Activated CD4-positive, alpha-beta memory T cell treated with anti-CD3 and anti-CD28 coated beads, Interleukin-2, amount 10 ng/mL, durations not matched to agents 7 days and 5 days (primary cell): ENCODE measurements around the gene ATP9B. TPM values are rescaled to one million over a fixed set of nuclear protein-coding genes. Genes with fewer than 3 reads are reported as not detected.
"Not testable (repeated sequence)": the region's sequence is repeated elsewhere in the genome, so short reads cannot be mapped to it uniquely, and the experiment has no call there.

Source experiments
- CTCF ChIA-PET: fragments of 350-600 bp; sonication (Branson Sonifier 250); formaldehyde crosslinking; loops from one replicate; lab custom pipeline; 2021; ENCODE audit warnings: antibody characterized with exemption, inconsistent platforms; lab: Charles Lee
- POLR2A ChIA-PET: fragments of 350-600 bp; sonication (Branson Sonifier 250); formaldehyde crosslinking; loops from one replicate; lab custom pipeline; 2021; ENCODE audit warnings: antibody characterized with exemption; lab: Charles Lee
- DNase-seq: peaks from one replicate; pipeline ENCODE4 v3.0.0-alpha.2; 2020
- H3K27ac Mint-ChIP-seq: one replicate; pipeline ENCODE4 v1.8.0; 2021; ENCODE audit warnings: mild to moderate bottlenecking, mixed read lengths
- H3K27me3 Mint-ChIP-seq: one replicate; pipeline ENCODE4 v1.8.0; 2021; ENCODE audit warnings: mixed read lengths
- H3K36me3 Mint-ChIP-seq: one replicate; pipeline ENCODE4 v1.8.0; 2021; ENCODE audit warnings: low read depth, mixed read lengths
- H3K4me1 Mint-ChIP-seq: one replicate; pipeline ENCODE4 v1.8.0; 2021; ENCODE audit warnings: mixed read lengths
- H3K4me3 Mint-ChIP-seq: one replicate; pipeline ENCODE4 v1.8.0; 2021; ENCODE audit warnings: mild to moderate bottlenecking, mixed read lengths
- H3K9me3 Mint-ChIP-seq: one replicate; pipeline ENCODE4 v1.8.0; 2021; ENCODE audit warnings: mixed read lengths
- total RNA-seq, 2 experiments: library from RNA; stranded (reverse); gene quantifications; one replicate each; pipeline ENCODE4 v1.2.3, GENCODE V29; 2021

ATP9B gene
- total RNA-seq, 2 experiments from 2014 or later: 25.7 to 27.2 TPM

DNA sequence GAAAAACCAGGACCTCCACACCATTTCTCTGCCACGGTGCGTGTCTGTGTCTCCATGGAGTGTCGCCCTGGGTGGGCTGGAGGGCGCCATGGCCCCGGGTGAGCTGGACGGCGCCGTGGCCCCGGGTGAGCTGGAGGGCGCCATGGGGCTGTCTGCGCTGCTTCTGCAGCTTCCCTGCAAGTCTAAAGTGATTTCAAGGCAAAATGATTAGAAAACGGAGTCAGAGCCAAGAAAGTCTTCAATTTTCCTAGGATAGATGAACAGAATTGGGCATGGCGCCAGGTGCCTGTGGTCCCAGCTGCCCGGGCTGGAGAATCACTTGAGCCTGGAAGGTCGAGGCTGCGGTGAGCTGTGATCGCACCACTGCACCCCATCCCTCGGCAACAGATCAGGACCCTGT, 298.8 kb downstream of the ATP9B start:
- POLR2A ChIA-PET: interaction anchor here (0.8 kb wide), 1 partner anchor 24 kb away, joined by 3 read pairs; no protein-coding TSS in a partner anchor
- peaks cover 10% of the 10 kb centered on the region for H3K36me3 Mint-ChIP-seq
- CTCF ChIA-PET: interaction anchor here (0.8 to 1.6 kb wide), 2 partner anchors 10 to 12 kb away, joined by 3 to 6 read pairs; no protein-coding TSS in a partner anchor
- no peaks in the 10 kb centered on the region for H3K27me3 Mint-ChIP-seq
- no peak for DNase-seq
- H3K4me3 Mint-ChIP-seq: no peak overlapping the region
- no peaks in the 10 kb centered on the region for H3K9me3 Mint-ChIP-seq
- H3K27ac Mint-ChIP-seq: no peak overlapping the region
- H3K4me1 Mint-ChIP-seq: peaks cover 18% of the 10 kb centered on the region

DNA sequence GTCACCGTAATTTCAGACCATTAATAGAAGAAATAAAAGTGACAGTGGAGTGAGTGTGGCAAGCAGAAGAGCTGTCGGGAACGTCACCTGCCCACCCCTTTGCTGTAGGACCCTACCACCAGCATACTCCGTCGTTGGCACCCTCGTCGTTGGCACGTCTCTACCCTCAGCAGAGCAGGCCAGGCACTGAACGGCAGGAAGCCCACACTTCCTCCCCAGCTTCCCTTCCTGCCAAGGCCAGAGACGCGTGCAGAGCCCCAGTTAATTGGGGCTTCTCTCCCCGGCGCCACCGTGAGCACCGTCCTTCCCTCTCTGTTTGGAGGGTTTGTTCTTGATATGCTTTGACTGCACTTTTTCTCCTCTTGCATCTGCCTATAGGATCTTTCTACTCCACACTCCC, 299.5 kb downstream of the ATP9B start:
- Mint-ChIP-seq H3K9me3 (no peaks in the 10 kb centered on the region), H3K27ac (no peak overlapping the region), H3K4me1 (peaks cover 18% of the 10 kb centered on the region), H3K36me3 (peaks cover 6% of the 10 kb centered on the region), H3K27me3 (no peaks in the 10 kb centered on the region), H3K4me3 (no peak overlapping the region)
- ChIA-PET CTCF (interaction anchor here (0.8 to 1.6 kb wide), 2 partner anchors 9 to 11 kb away, joined by 3 to 6 read pairs; no protein-coding TSS in a partner anchor), POLR2A (interaction anchor here (0.8 kb wide), 1 partner anchor 23 kb away, joined by 3 read pairs; no protein-coding TSS in a partner anchor)
- no peak for DNase-seq

DNA sequence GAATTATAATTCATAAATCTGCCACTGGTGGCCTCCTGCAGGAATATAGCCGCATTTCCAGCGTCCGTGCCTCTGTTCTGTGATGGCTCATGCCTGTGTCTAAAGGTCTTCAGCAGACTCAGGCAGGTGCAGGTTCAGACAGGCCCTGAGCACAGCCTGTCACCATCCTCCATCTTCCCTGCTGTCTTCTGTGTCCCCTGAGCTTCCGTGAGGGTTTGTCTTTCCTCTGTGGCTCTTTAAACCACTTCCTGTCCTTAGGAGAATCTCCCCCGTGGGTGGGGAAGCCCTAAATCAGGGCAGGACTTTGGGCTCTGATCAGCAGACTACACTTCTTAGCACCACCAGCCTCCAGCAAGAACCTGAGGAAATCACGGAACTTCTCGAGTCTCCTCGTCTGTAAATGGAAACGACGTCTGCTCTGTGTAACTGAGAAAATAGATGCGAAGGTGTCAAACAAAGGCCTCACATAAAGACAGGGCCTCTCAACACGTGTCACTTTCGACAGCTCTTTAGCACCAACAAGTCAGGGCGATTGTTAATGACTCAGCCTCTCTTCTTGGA, 302.4 kb downstream of the ATP9B start:
- CTCF ChIA-PET: no interaction called here
- Mint-ChIP-seq H3K36me3 (peaks cover 6% of the 10 kb centered on the region), H3K9me3 (no peaks in the 10 kb centered on the region), H3K27me3 (no peaks in the 10 kb centered on the region), H3K4me3 (no peak overlapping the region), H3K27ac (peak overlapping the region; percentile 53), H3K4me1 (peaks cover 18% of the 10 kb centered on the region)
- POLR2A ChIA-PET: no interaction called here
- DNase-seq: no peak

DNA sequence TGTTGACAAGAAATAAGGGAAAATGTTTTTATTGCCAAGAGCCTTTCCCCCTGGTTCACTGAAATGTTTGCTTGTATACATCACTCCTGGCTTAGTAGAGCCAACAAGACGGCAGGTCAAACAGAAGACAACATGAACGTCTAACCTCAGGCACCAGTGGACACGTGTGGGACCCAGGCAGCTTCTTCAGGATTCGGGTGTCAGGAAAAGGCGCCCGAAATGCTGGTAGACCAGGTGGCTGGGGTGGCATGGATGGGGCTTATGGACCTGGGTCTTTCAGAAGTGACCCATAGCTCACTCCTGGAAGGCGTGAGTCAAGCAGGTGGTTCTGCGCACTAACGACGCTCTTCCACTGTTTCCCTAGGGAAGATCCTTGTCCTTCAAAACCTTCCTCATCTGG, 303.3 kb downstream of the ATP9B start:
- Mint-ChIP-seq H3K27ac (no peak overlapping the region), H3K9me3 (no peaks in the 10 kb centered on the region), H3K4me3 (no peak overlapping the region), H3K36me3 (peaks cover 6% of the 10 kb centered on the region), H3K4me1 (peaks cover 18% of the 10 kb centered on the region), H3K27me3 (no peaks in the 10 kb centered on the region)
- CTCF ChIA-PET: no interaction called here
- DNase-seq: no peak
- POLR2A ChIA-PET: no interaction called here

DNA sequence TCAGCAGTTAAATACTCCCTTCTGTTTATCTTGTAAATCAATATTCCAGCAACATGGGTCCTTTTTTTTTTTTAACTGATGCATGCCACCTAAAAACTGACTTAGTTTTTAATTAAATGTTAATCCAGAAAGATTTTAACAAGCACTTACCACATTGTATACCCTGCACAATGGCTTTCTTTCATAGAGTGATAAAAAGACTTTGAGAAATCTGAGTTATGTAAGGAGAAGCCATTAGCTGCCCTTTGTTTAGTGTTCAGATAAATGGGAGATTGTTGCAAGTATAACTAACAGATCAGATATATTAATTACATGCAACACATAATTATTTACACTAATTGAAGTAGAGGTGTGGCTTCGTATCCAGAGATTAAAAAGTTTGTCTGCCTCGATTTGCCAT, 303.8 kb downstream of the ATP9B start:
- Mint-ChIP-seq H3K9me3 (no peaks in the 10 kb centered on the region), H3K4me3 (no peak overlapping the region), H3K36me3 (peaks cover 7% of the 10 kb centered on the region), H3K27ac (no peak overlapping the region), H3K27me3 (no peaks in the 10 kb centered on the region), H3K4me1 (peaks cover 19% of the 10 kb centered on the region)
- ChIA-PET POLR2A (no interaction called here), CTCF (no interaction called here)
- no peak for DNase-seq

DNA sequence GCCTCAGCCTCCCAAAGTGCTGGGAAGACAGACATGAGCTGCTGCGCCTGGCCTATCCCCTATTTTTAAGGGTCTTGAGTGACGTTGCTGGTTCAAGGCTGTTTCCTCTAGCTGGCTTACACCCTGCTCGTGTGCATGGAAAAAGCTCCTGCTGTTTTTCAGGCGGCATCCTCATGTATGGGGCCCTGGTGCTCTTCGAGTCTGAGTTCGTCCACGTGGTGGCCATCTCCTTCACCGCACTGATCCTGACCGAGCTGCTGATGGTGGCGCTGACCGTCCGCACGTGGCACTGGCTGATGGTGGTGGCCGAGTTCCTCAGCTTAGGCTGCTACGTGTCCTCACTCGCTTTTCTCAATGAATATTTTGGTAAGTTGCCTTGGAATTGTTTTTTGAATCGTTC, 304.5 kb downstream of the ATP9B start:
- no peak overlapping the region for H3K27ac Mint-ChIP-seq
- H3K36me3 Mint-ChIP-seq: peaks cover 9% of the 10 kb centered on the region
- H3K27me3 Mint-ChIP-seq: no peaks in the 10 kb centered on the region
- H3K4me1 Mint-ChIP-seq: peaks cover 19% of the 10 kb centered on the region
- H3K9me3 Mint-ChIP-seq: no peaks in the 10 kb centered on the region
- CTCF ChIA-PET: no interaction called here
- no peak overlapping the region for H3K4me3 Mint-ChIP-seq
- POLR2A ChIA-PET: no interaction called here
- no peak for DNase-seq

DNA sequence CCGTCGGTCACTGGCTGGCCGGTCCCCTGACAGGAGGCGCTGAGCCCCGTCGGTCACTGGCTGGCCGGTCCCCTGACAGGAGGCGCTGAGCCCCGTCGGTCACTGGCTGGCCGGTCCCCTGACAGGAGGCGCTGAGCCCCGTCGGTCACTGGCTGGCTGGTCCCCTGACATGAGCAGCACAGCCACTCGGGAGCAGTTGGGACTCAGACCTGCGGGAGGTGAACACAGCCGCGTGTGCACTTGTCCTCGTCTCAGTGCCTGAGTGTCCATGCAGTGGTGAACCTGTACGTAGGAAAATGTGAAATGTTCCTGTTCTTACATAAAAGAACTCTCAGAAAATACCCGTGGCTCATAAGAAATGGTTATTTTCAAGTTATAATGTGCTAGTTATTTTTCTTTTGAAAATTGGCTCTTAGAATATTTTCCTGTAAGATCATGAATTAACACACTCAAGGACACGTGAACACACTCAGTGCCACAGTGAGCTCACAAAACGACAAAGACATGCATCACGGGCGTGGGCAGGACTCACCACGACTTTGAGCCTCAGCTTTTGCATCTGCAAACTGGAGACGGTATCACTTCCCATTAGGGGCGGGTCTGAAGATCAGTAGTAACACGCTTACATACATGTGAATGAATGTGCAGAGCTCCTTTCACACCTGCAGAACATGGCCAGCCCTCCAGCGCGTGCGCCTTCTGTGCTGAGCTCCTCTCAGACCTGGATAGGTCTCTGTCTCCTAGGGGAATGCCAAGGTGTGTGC, 305.4 kb downstream of the ATP9B start:
- H3K4me3 Mint-ChIP-seq: no peak overlapping the region
- peaks cover 24% of the 10 kb centered on the region for H3K4me1 Mint-ChIP-seq
- H3K36me3 Mint-ChIP-seq: peaks cover 7% of the 10 kb centered on the region
- no peak overlapping the region for H3K27ac Mint-ChIP-seq
- POLR2A ChIA-PET: interaction anchor here (0.7 kb wide), 1 partner anchor 149 kb away, joined by 3 read pairs; no protein-coding TSS in a partner anchor
- no peaks in the 10 kb centered on the region for H3K27me3 Mint-ChIP-seq
- DNase-seq: no peak
- H3K9me3 Mint-ChIP-seq: no peaks in the 10 kb centered on the region
- CTCF ChIA-PET: interaction anchor here (1.0 kb wide), 1 partner anchor 150 kb away, joined by 3 read pairs; no protein-coding TSS in a partner anchor

DNA sequence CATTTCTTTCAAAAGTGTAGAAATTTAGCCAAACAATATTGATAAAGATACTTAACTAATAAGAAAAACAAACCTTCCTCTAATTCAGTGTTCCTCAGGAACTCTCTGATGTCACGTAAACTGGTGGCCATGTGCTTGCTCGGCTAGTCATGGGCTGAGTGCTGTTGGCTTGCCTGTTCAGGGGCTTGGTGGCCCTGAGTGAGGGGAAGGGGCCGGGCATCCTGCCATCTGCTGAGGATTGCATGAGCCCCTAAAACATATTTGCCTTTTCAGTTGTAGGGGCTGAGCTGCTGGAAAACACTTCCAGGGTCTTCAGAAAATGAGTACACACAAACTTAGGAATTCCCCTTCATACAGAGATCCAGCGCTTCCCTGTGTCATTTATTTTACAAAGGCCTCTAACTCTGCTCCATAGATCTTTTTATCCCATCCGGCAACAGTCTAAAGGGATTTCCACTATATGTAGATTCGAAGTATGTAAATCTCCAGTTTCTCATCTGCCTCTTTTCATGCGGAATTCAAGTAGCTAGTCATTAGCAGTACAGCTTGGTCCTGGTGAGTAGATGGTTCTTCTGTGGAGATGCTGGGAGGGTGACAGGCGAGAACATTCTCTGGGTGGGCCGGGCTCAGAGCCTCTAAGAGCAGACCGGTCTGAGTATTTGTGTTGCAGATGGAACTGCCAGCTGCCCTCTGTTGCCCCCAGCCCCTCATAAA, 306.4 kb downstream of the ATP9B start:
- H3K9me3 Mint-ChIP-seq: no peaks in the 10 kb centered on the region
- H3K4me3 Mint-ChIP-seq: no peak overlapping the region
- H3K27me3 Mint-ChIP-seq: no peaks in the 10 kb centered on the region
- H3K27ac Mint-ChIP-seq: no peak overlapping the region
- POLR2A ChIA-PET: interaction anchor here (0.6 to 0.7 kb wide), 2 partner anchors 57 to 148 kb away, joined by 3 to 5 read pairs; no protein-coding TSS in a partner anchor
- peaks cover 22% of the 10 kb centered on the region for H3K4me1 Mint-ChIP-seq
- CTCF ChIA-PET: interaction anchor here (0.5 to 1.6 kb wide), 2 partner anchors 41 to 150 kb away, joined by 3 to 6 read pairs; no protein-coding TSS in a partner anchor
- no peak for DNase-seq
- H3K36me3 Mint-ChIP-seq: peaks cover 5% of the 10 kb centered on the region

DNA sequence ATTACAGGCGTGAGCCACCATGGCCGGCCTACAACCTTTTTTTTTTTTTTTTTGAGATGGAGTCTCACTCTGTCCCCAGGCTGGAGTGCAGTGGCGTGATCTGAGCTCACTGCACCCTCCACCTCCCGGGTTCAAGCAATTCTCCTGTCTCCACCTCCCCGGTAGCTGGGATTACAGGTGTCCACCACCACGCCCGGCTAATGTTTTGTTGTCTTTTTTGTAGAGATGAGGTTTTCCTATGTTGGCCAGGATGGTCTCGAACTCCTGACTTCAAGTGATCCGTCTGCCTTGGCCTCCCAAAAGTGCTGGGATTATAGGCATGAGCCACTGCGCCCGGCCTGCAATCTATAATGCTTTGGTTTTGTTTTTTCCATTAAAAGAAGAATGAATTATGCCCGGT, 307.5 kb downstream of the ATP9B start:
- H3K27me3 Mint-ChIP-seq, H3K27ac Mint-ChIP-seq, POLR2A ChIA-PET, H3K9me3 Mint-ChIP-seq, H3K36me3 Mint-ChIP-seq, H3K4me3 Mint-ChIP-seq: not testable (repeated sequence)
- H3K4me1 Mint-ChIP-seq: peaks cover 16% of the 10 kb centered on the region
- CTCF ChIA-PET: interaction anchor here (1.6 kb wide), 1 partner anchor 149 kb away, joined by 6 read pairs; no protein-coding TSS in a partner anchor
- peak; percentile 10 for DNase-seq

DNA sequence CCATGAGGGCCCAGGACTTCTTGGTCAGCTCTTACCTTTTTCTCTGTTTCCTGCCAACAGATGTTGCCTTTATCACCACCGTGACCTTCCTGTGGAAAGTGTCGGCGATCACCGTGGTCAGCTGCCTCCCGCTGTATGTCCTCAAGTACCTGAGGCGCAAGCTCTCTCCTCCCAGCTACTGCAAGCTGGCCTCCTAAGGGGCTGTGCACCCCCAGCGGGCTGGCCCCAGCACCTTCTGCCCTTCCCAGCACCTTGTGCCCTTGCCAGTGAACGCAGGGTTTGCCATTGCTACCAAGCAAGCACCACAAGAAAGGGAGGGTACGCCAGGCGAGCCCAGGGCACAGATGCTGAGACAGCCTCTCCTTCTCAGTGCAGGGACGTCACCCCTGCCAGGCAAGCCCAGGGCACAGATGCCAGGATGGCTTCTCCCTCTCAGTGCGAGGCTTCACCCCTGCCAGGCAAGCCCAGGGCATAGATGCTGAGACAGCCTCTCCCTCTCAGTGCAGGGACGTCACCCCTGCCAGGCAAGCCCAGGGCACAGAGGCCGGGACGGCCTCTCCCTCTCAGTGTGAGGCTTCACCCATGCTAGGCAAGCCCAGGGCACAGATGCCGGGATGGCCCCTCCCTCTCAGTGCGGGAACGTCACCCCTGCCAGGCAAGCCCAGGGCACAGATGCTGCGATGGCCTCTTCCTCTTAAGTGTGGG, 308.1 kb downstream of the ATP9B start:
- DNase-seq: no peak
- no peak overlapping the region for H3K4me3 Mint-ChIP-seq
- CTCF ChIA-PET: interaction anchor here (0.8 to 4.9 kb wide), 6 partner anchors 9 to 586 kb away, joined by 3 to 44 read pairs (median 6); no protein-coding TSS in a partner anchor
- no peaks in the 10 kb centered on the region for H3K9me3 Mint-ChIP-seq
- no peak overlapping the region for H3K27ac Mint-ChIP-seq
- no peaks in the 10 kb centered on the region for H3K27me3 Mint-ChIP-seq
- POLR2A ChIA-PET: no interaction called here
- peaks cover 4% of the 10 kb centered on the region for H3K36me3 Mint-ChIP-seq
- peaks cover 14% of the 10 kb centered on the region for H3K4me1 Mint-ChIP-seq

DNA sequence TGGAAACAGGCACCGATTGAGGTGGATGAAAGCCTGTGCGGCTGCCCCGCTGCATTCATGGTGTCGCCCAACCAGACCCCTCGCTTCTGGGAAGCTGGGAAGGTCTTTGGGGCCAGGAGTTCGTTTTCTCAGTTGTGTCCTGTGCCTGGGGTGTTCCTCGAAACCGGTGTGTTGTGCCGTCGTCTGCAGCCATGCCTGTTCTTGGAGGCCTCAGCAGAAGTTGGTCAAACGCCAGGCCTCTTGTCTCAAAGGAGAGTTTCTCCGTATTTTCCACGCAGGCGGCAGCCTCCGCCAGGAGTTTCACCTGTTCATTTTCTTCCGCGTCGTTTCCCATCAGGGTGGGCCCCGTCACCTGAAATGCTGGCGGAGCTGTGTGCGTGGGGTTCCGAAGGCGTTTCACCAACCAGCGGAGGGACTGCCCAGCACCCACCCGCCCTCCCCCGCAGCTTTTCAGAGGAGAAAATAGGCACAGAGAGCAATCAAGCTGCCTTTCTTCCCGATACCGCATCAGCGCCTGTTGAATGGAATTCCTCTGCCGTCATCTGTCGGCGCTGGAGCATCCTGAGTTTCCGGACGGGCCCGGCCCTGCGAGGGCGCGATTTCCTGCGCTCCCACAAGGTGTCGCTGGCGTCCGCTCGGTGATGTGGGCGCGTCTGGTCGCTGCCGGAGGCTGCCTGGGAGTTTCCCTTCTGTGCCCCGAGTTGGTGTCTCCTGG, 309.5 kb downstream of the ATP9B start:
- peak; percentile 83 for DNase-seq
- Mint-ChIP-seq H3K4me1 (peaks cover 14% of the 10 kb centered on the region), H3K36me3 (peaks cover 4% of the 10 kb centered on the region), H3K27me3 (no peaks in the 10 kb centered on the region), H3K4me3 (no peak overlapping the region), H3K9me3 (no peaks in the 10 kb centered on the region), H3K27ac (no peak overlapping the region)
- ChIA-PET CTCF (interaction anchor here (0.8 to 4.9 kb wide), 13 partner anchors 10 to 585 kb away, joined by 3 to 44 read pairs (median 5); no protein-coding TSS in a partner anchor), POLR2A (no interaction called here)
